K562 (cell line): ENCODE results near the gene RDH13. TPM values are rescaled to one million over a fixed set of nuclear protein-coding genes. Genes with fewer than 3 reads are reported as not detected.

Source experiments
- BACH1 ChIP-seq: fragments of 200-800 bp; sonication (Bioruptor generic); IDR thresholded peaks from 2 replicates; pipeline ENCODE4 v1.6.1; 2016; ENCODE audit warnings: missing genetic modification characterization, missing compliant biosample characterization
- CHD1 ChIP-seq: fragments of 200-600 bp; sonication (generic); IDR thresholded peaks from one replicate; pipeline ENCODE4 v1.6.1; 2012; ENCODE audit warnings: mild to moderate bottlenecking, moderate library complexity, low read length, inconsistent platforms
- ELF4 ChIP-seq: fragments of 450-650 bp; formaldehyde crosslinking; IDR thresholded peaks from 2 replicates; pipeline ENCODE4 v1.4.0; 2022; ENCODE audit warnings: missing genetic modification characterization
- FOSL1 ChIP-seq: fragments of 200-800 bp; sonication (Bioruptor generic); conservative IDR thresholded peaks from 2 replicates; pipeline ENCODE4 v1.6.1; 2016; ENCODE audit warnings: missing genetic modification characterization, missing compliant biosample characterization
- FOXJ2 ChIP-seq: fragments of 200-800 bp; sonication (Bioruptor generic); IDR thresholded peaks from 2 replicates; pipeline ENCODE4 v1.6.1; 2016; ENCODE audit warnings: missing genetic modification characterization, missing compliant biosample characterization
- FUS ChIP-seq: fragments of 200-400 bp; formaldehyde crosslinking; optimal IDR thresholded peaks from 2 replicates; pipeline ENCODE3; 2017; ENCODE audit warnings: low read depth, low read length
- GTF2F1 ChIP-seq: IDR thresholded peaks from 2 replicates; pipeline ENCODE4 v1.6.1; 2011; ENCODE audit warnings: low read depth, low read length, improper control_type of control experiment
- HCFC1 ChIP-seq: IDR thresholded peaks from 2 replicates; pipeline ENCODE4 v1.6.1; 2012; ENCODE audit warnings: low read depth, low read length, improper control_type of control experiment
- HDAC1 ChIP-seq, 2 experiments: fragments of 450-650 bp; IDR thresholded peaks; 2 replicates each; pipeline ENCODE4 v1.6.1; 2016 to 2017; ENCODE audit warnings: inconsistent platforms in 1 of 2, mild to moderate bottlenecking in 1 of 2, moderate library complexity in 1 of 2
- HLTF ChIP-seq: fragments of 450-650 bp; IDR thresholded peaks from 2 replicates; pipeline ENCODE4 v1.6.1; 2016
- MBD2 ChIP-seq: sonication (generic); IDR thresholded peaks from 2 replicates; pipeline ENCODE4 v1.6.1; 2016; ENCODE audit warnings: low read depth, borderline replicate concordance
- MTA2 ChIP-seq: fragments of 450-650 bp; IDR thresholded peaks from 2 replicates; pipeline ENCODE4 v1.6.1; 2016; ENCODE audit warnings: low read depth
- NFRKB ChIP-seq: fragments of 450-650 bp; IDR thresholded peaks from 2 replicates; pipeline ENCODE4 v1.6.1; 2016; ENCODE audit warnings: low read depth
- POLR2B ChIP-seq: fragments of 450-650 bp; IDR thresholded peaks from 2 replicates; pipeline ENCODE4 v1.6.1; 2018; ENCODE audit warnings: low read depth; ENCODE audit not compliant: partially characterized antibody
- POLR3G ChIP-seq: IDR thresholded peaks from 2 replicates; pipeline ENCODE4 v1.6.1; 2011; ENCODE audit not compliant: insufficient read length, insufficient replicate concordance; ENCODE audit errors: extremely low read depth
- RBM34 ChIP-seq: fragments of 200-400 bp; formaldehyde crosslinking; IDR thresholded peaks from 2 replicates; pipeline ENCODE4 v1.6.1; 2018; ENCODE audit warnings: low read length, borderline replicate concordance; ENCODE audit not compliant: insufficient read depth
- RCOR1 ChIP-seq, 2 experiments: IDR thresholded peaks; 2 replicates each; pipeline ENCODE4 v1.6.1; 2012; ENCODE audit warnings: low read depth in 2 of 2, low read length in 2 of 2, borderline replicate concordance in 1 of 2, improper control_type of control experiment in 1 of 2
- SMARCE1 ChIP-seq: fragments of 450-650 bp; IDR thresholded peaks from 2 replicates; pipeline ENCODE4 v1.7.1; 2016; ENCODE audit warnings: mild to moderate bottlenecking
- TOE1 ChIP-seq, 2 experiments: fragments of 450-650 bp in 1 of 2; sonication (generic) in 1 of 2; formaldehyde crosslinking in 1 of 2; IDR thresholded peaks; 2 replicates each; pipeline versions ENCODE4 v1.7.1 to v1.8.0; 2016 to 2022; ENCODE audit warnings: borderline replicate concordance in 2 of 2, mild to moderate bottlenecking in 2 of 2, antibody characterized with exemption in 1 of 2, inconsistent platforms in 1 of 2, low read depth in 1 of 2, missing genetic modification reagents in 1 of 2, moderate library complexity in 1 of 2
- ZNF175 ChIP-seq: fragments of 200-800 bp; sonication (Bioruptor generic); IDR thresholded peaks from 2 replicates; pipeline ENCODE4 v1.6.1; 2016; ENCODE audit warnings: low read depth, mild to moderate bottlenecking, missing genetic modification characterization, missing compliant biosample characterization
- ZNF217 ChIP-seq: sonication (generic); formaldehyde crosslinking; IDR thresholded peaks from 2 replicates; pipeline ENCODE4 v1.8.0; 2022; ENCODE audit warnings: mild to moderate bottlenecking, missing genetic modification reagents
- ZNF445 ChIP-seq: fragments of 250-450 bp; sonication (Bioruptor Pico); IDR thresholded peaks from 2 replicates; pipeline ENCODE4 v1.4.0; 2020; ENCODE audit warnings: low read depth, mild to moderate bottlenecking, moderate library complexity
- polyA plus RNA-seq, 8 experiments: library from polyadenylated mRNA; depleted of rRNA in 4 of 8; stranded (reverse) in 5 of 8; unstranded in 3 of 8; fragments of >200 nt; fragmentation: Nextera tagmentation in 2 of 8; fragmentation: Illumina TruSeq in 1 of 8; extraction: Ambion mirVana in 2 of 8; extraction: Trizol in 1 of 8; gene quantifications; 2 replicates each; pipeline versions ENCODE4 v1.2.1 to v1.2.3, GENCODE V29; 2011 to 2014; ENCODE audit warnings: inconsistent platforms in 1 of 8, missing spikeins in 1 of 8
- total RNA-seq, 7 experiments: library from RNA; depleted of rRNA in 6 of 7; stranded (reverse); fragments of >200 nt in 6 of 7; fragmentation: Illumina TruSeq in 2 of 7; extraction: Trizol in 2 of 7; gene quantifications; 2 replicates each; pipeline versions ENCODE4 v1.2.1 to v1.2.3, GENCODE V29; 2011 to 2021; ENCODE audit warnings: low replicate concordance in 1 of 7
- TF ChIP-seq, protein P1 (sequence below): sonication (generic); formaldehyde crosslinking; IDR thresholded peaks from 2 replicates; pipeline ENCODE4 v1.8.0; 2023; ENCODE audit warnings: mild to moderate bottlenecking, missing genetic modification reagents
- TF ChIP-seq, protein P2 (sequence below): fragments of 450-650 bp; conservative IDR thresholded peaks from 2 replicates; pipeline ENCODE4 v1.6.1; 2016; ENCODE audit warnings: missing genetic modification characterization, low read depth, mild to moderate bottlenecking, control low read depth, missing compliant biosample characterization

RDH13 gene
- total and polyA plus RNA-seq, 9 of the 15 experiments (the other 6 are each of a cell fraction or from before 2014, with no cell fraction given) = 7.5 to 70.3 (median 39.5) TPM

DNA sequence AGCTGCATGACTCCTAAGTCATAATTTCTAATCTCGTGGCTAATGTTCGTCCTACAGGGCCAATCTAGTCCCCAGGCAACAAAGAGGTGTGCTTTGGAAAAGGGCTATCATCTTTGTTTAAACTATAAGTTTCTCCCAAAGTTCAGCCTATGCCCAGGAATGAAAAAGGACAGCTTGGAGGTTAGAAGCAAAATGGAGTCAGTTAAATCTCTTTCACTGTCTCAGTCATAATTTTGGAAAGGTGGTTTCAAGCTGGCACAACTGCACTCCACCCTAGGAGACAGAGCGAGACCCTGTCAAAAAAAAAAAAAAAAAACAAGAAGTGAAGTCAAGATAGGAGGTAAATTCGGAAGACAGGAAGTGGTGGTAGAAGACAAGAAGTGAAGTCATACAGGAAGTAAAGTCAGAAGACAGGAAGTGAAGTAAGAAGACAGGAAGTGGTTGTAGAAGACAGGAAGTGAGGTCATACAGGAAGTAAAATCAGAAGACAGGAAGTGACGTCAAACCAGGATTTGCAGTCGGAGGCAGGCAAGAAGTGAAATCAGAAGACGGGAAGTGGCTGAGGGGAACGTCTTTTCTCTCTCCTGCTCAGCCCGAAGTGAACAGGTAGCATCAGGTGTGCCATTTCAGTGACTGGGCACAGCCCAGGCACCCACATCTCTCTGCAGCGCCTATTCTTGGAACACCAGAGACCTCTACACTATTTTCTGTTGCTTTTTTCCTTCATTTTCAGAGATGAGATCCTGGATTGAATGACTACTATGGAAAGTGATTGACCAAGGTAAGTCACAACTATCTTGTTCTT lies 57.1 kb downstream of the RDH13 start (continued):
- TF ChIP-seq TOE1 (IDR thresholded peaks at IDR 0.05; ENCODE audit: borderline replicate concordance) = peak; percentile 73
- no peak for TF ChIP-seq TOE1 (CRISPR knock-in tag; IDR thresholded peaks at IDR 0.05; ENCODE audit: borderline replicate concordance, low read depth)
- peak; percentile 59 for TF ChIP-seq HCFC1
- peak; percentile 98 for TF ChIP-seq POLR2B
- 0 out of 4 replicates have a peak, but pooled peaks of 1 of the 2 experiments have one; percentile 54 for TF ChIP-seq RCOR1 (IDR thresholded peaks at IDR 0.05; ENCODE audit: borderline replicate concordance in 1 of 2, low read depth in 2 of 2, low read length in 2 of 2)
- 0 out of 2 replicates have a peak, but pooled peaks have one; percentile 51 for TF ChIP-seq FOXJ2
- TF ChIP-seq NFRKB = peak; percentile 91
- peak; percentile 59; the same call in 1 of the 2 replicates for TF ChIP-seq SMARCE1
- peak; percentile 94 for TF ChIP-seq ZNF175 (CRISPR knock-in tag)
- TF ChIP-seq, protein P1, sequence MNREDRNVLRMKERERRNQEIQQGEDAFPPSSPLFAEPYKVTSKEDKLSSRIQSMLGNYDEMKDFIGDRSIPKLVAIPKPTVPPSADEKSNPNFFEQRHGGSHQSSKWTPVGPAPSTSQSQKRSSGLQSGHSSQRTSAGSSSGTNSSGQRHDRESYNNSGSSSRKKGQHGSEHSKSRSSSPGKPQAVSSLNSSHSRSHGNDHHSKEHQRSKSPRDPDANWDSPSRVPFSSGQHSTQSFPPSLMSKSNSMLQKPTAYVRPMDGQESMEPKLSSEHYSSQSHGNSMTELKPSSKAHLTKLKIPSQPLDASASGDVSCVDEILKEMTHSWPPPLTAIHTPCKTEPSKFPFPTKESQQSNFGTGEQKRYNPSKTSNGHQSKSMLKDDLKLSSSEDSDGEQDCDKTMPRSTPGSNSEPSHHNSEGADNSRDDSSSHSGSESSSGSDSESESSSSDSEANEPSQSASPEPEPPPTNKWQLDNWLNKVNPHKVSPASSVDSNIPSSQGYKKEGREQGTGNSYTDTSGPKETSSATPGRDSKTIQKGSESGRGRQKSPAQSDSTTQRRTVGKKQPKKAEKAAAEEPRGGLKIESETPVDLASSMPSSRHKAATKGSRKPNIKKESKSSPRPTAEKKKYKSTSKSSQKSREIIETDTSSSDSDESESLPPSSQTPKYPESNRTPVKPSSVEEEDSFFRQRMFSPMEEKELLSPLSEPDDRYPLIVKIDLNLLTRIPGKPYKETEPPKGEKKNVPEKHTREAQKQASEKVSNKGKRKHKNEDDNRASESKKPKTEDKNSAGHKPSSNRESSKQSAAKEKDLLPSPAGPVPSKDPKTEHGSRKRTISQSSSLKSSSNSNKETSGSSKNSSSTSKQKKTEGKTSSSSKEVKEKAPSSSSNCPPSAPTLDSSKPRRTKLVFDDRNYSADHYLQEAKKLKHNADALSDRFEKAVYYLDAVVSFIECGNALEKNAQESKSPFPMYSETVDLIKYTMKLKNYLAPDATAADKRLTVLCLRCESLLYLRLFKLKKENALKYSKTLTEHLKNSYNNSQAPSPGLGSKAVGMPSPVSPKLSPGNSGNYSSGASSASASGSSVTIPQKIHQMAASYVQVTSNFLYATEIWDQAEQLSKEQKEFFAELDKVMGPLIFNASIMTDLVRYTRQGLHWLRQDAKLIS = peak; percentile 81; the same call in 1 of the 2 replicates
- peak in 1 of 2 experiments; percentile 93; a peak in 2 of 4 replicates for TF ChIP-seq HDAC1 (IDR thresholded peaks at IDR 0.05)
- TF ChIP-seq MBD2 = peak; percentile 56; the same call in 1 of the 2 replicates
- TF ChIP-seq, protein P2, sequence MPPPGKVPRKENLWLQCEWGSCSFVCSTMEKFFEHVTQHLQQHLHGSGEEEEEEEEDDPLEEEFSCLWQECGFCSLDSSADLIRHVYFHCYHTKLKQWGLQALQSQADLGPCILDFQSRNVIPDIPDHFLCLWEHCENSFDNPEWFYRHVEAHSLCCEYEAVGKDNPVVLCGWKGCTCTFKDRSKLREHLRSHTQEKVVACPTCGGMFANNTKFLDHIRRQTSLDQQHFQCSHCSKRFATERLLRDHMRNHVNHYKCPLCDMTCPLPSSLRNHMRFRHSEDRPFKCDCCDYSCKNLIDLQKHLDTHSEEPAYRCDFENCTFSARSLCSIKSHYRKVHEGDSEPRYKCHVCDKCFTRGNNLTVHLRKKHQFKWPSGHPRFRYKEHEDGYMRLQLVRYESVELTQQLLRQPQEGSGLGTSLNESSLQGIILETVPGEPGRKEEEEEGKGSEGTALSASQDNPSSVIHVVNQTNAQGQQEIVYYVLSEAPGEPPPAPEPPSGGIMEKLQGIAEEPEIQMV (tag) = no peak
- TF ChIP-seq HLTF = peak; percentile 93; the same call in 1 of the 2 replicates
- no peak for TF ChIP-seq RBM34
- TF ChIP-seq FUS = no peak
- peak; percentile 44 for TF ChIP-seq CHD1
- TF ChIP-seq POLR3G = no peak
- peak; percentile 60 for TF ChIP-seq MTA2
- peak; percentile 78 for TF ChIP-seq FOSL1 (tag)
- peak; percentile 87 for TF ChIP-seq GTF2F1
- TF ChIP-seq ZNF445 (CRISPR knock-in tag) = no peak
- TF ChIP-seq ZNF217 = no peak
- peak; percentile 98 for TF ChIP-seq ELF4 (CRISPR knock-in tag)
- peak; percentile 78; the same call in 1 of the 2 replicates for TF ChIP-seq BACH1 (tag)
